Transverse colon (tissue), 4 donors: Measurements from ENCODE around the gene CNPY4. TPM values are rescaled to one million over a fixed set of nuclear protein-coding genes. Genes with fewer than 3 reads are reported as not detected.
A peak's percentile ranks its signal among the peaks of the same experiment; 100 is the strongest.

Experiments used
- DNase-seq: peaks from one replicate; pipeline ENCODE4 v3.0.0-alpha.2; 2019
- H3K27ac ChIP-seq, 4 donors: fragments of 200-600 bp; sonication (generic); 2 replicates each; pipeline ENCODE4 v1.5.1; 2016 to 2018; ENCODE audit warnings: inconsistent platforms in 4 of 4
- H3K27me3 ChIP-seq: fragments of 200-600 bp; sonication (generic); 2 replicates; pipeline ENCODE4 v1.5.1; 2017; ENCODE audit warnings: inconsistent platforms
- H3K36me3 ChIP-seq, 4 donors: fragments of 200-600 bp; sonication (generic); 2 replicates each; pipeline ENCODE4 v1.5.1; 2017 to 2019; ENCODE audit warnings: inconsistent platforms in 4 of 4
- H3K4me1 ChIP-seq, 4 donors: fragments of 200-600 bp; sonication (generic); 2 replicates each; pipeline ENCODE4 v1.5.1; 2017 to 2020; ENCODE audit warnings: inconsistent platforms in 4 of 4
- H3K4me3 ChIP-seq, 4 donors: fragments of 200-600 bp; sonication (generic); 1 replicate in 1 of 4; 2 replicates in 3 of 4; pipeline versions ENCODE4 v1.5.1 to v1.6.1; 2017 to 2019; ENCODE audit warnings: inconsistent platforms in 4 of 4
- H3K9me3 ChIP-seq, 2 donors: fragments of 200-600 bp; sonication (generic); 2 replicates each; pipeline ENCODE4 v1.5.1; 2017 to 2019; ENCODE audit warnings: inconsistent platforms in 2 of 2
- EP300 ChIP-seq: sonication (generic); formaldehyde crosslinking; IDR thresholded peaks from one replicate; pipeline ENCODE4 v1.6.1; 2017; ENCODE audit warnings: antibody characterized with exemption, low read depth
- POLR2A ChIP-seq: fragments of 450-650 bp; IDR thresholded peaks from one replicate; pipeline ENCODE4 v1.6.1; 2016; ENCODE audit warnings: antibody characterized with exemption, mild to moderate bottlenecking, moderate library complexity
- POLR2AphosphoS5 ChIP-seq, 3 donors: sonication (generic); formaldehyde crosslinking; IDR thresholded peaks; one replicate each; pipeline ENCODE4 v1.6.1; 2016; ENCODE audit warnings: antibody characterized with exemption in 3 of 3
- WGBS, 2 donors: methylation state at CpG; one replicate each; pipeline ENCODE4 v1.1.5; 2018; ENCODE audit warnings: low coverage in 1 of 2; 5-methylcytosine and 5-hydroxymethylcytosine counted together
- in situ Hi-C, 4 donors: fragments of 200-750 bp; cut with MboI; loops; one replicate each; pipeline versions ENCODE4 v1.15.0 to v1.15.1; 2017; ENCODE audit warnings: low sequenced_read_pairs in 3 of 4, low pct_ligation_motif_present in 1 of 4, low pct_unique_long_range_greater_than_20kb in 1 of 4
- intact Hi-C: fragments of 100-400 bp; cut with DNase I; formaldehyde crosslinking; loops from one replicate; pipeline ENCODE4 v1.15.1; 2023; ENCODE audit warnings: low total_unique reads
- total RNA-seq, 4 donors: library from RNA; depleted of rRNA; stranded (reverse); fragments of >200 nt; gene quantifications; one replicate each; pipeline ENCODE4 v1.1.0, GENCODE V29; 2016
- TF ChIP-seq, protein P1 (sequence below), 5 experiments: fragments of 200-600 bp in 3 of 5; fragments of 450-650 bp in 2 of 5; sonication (generic) in 3 of 5; IDR thresholded peaks; 1 replicate in 2 of 5; 2 replicates in 3 of 5; pipeline ENCODE4 v1.5.1; 2016 to 2017; ENCODE audit warnings: antibody characterized with exemption in 5 of 5, inconsistent platforms in 3 of 5, mild to moderate bottlenecking in 2 of 5, moderate library complexity in 1 of 5

Gene CNPY4
- total RNA-seq, 4 donors from 2014 or later = 4.9 to 9.4 (median 7.0) TPM

DNA sequence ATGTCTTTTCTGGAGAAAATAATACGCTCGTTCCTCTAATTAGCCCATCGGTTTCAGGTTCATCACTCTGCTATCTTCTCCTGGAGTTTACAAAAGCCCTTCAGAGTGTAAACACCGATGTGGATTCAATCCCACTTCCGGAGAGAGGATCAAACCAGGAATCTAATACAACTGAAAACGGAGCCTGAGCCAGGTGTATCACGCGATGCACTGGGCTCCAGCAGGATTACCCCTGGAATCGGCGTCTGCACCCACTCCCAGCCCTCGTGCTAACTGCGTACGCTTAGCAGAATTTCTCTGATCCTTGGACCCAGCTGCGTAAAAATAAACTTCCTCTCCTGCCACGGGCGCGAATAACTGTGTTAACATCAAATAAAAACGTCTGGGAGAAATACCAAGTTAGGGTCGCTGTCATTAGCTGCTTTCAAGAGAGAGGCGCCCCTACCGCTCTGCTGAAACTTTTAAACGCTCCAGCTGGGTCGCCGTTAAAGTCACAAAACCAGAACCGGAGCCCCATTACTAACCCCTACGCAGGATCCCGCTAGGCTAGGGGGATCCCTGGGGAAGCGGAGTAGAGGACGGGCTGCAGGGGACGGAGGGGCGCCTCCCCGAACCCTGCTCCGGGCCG is 38.4 kb upstream of the CNPY4 start:
- H3K27ac ChIP-seq = peak overlapping the region; percentile 94 to 97 (median 96)
- H3K4me1 ChIP-seq = peaks cover 19 to 55% (median 53%) of the 10 kb centered on the region in 4 donors
- intact Hi-C loops (no loop called here), in situ Hi-C loops (no loop called here)
- H3K9me3 ChIP-seq = no peaks in the 10 kb centered on the region
- no peaks in the 10 kb centered on the region for H3K27me3 ChIP-seq
- H3K36me3 ChIP-seq = peaks cover 0 to 15% (median 5%) of the 10 kb centered on the region in 4 donors
- TF ChIP-seq, protein P1, sequence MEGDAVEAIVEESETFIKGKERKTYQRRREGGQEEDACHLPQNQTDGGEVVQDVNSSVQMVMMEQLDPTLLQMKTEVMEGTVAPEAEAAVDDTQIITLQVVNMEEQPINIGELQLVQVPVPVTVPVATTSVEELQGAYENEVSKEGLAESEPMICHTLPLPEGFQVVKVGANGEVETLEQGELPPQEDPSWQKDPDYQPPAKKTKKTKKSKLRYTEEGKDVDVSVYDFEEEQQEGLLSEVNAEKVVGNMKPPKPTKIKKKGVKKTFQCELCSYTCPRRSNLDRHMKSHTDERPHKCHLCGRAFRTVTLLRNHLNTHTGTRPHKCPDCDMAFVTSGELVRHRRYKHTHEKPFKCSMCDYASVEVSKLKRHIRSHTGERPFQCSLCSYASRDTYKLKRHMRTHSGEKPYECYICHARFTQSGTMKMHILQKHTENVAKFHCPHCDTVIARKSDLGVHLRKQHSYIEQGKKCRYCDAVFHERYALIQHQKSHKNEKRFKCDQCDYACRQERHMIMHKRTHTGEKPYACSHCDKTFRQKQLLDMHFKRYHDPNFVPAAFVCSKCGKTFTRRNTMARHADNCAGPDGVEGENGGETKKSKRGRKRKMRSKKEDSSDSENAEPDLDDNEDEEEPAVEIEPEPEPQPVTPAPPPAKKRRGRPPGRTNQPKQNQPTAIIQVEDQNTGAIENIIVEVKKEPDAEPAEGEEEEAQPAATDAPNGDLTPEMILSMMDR (IDR thresholded peaks at IDR 0.05) = no peak
- TF ChIP-seq EP300 (no peak), POLR2A (no peak), POLR2AphosphoS5 (IDR thresholded peaks at IDR 0.05) (no peak)
- peak overlapping the region; percentile 93 to 99 (median 95) for H3K4me3 ChIP-seq
- no peak for DNase-seq
- 1 to 8% methylated on average over 3 to 34 of the region's 34 CpGs for WGBS, 2 donors

DNA sequence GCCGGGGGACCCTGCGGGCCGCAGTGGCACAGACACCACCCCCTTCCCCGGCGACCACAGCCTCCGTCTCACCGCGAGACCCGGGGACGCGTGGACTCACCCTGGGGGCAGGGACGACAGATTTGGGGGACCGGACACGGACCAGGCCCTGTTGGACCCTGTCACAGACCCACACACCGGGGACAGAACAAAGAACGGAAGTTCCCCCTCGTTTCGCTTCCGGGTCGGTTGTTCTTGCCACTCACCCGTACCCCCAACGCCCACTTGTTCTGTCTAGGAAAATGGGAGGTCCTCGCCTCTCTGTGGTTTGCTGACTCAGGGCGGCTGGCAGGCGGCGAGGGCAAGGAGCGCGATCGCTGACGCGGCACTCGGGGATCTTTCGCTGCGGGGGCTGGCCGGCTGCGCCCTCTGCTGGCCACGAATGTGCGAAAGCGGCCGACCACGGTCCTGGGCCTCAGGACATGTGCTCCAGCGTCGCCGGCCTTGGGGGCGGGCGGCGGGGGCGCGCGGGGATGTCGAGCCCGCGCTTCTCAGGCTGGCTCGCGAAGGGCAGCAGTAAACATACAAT is 37.8 kb upstream of the CNPY4 start, which contains the start of gene ZNF3:
TSS of gene ZNF3 (minus strand) at position 189 of the 568 bp plus-strand sequence. CDS start 4,366 bp downstream, outside the sequence.
- peak; percentile 98 for DNase-seq
- Histone ChIP-seq H3K36me3 (peaks cover 0 to 9% (median 2%) of the 10 kb centered on the region in 4 donors), H3K4me1 (peaks cover 19 to 54% (median 53%) of the 10 kb centered on the region in 4 donors), H3K4me3 (peak within 1 kb of the TSS; percentile 93 to 99 (median 95)), H3K9me3 (no peaks in the 10 kb centered on the region), H3K27ac (peak within 1 kb of the TSS; percentile 94 to 97 (median 96)), H3K27me3 (no peaks in the 10 kb centered on the region)
- intact Hi-C loops (no loop called here), in situ Hi-C loops (no loop called here)
- WGBS, 2 donors = 0% methylated on average over 53 of the region's 55 CpGs; no CpG with 5 or more reads in 1 of the 2 donors
- TF ChIP-seq POLR2AphosphoS5 (IDR thresholded peaks at IDR 0.05) (peak; percentile 69 to 91 (median 88)), POLR2A (peak; percentile 87), EP300 (no peak)
- TF ChIP-seq, protein P1 (IDR thresholded peaks at IDR 0.05) = peak; percentile 87 to 98 (median 95)

- H3K36me3 ChIP-seq = no peaks in the 10 kb centered on the region
- in situ Hi-C loops = no loop called here
- TF ChIP-seq, protein P1 (IDR thresholded peaks at IDR 0.05) = no peak
- TF ChIP-seq POLR2A (no peak), EP300 (no peak), POLR2AphosphoS5 (IDR thresholded peaks at IDR 0.05) (no peak)
These were observed 36.5 kb upstream of the CNPY4 start for GRCh38 chr7:100082978-100083377.

GRCh38 chr7:100085515-100085914 is 33.9 kb upstream of the CNPY4 start:
- in situ Hi-C loops = no loop called here
- Histone ChIP-seq H3K36me3 (no peaks in the 10 kb centered on the region), H3K4me1 (peaks cover 18 to 38% (median 36%) of the 10 kb centered on the region in 4 donors), H3K9me3 (no peaks in the 10 kb centered on the region), H3K4me3 (no peak overlapping the region), H3K27ac (peak overlapping the region; percentile 89 to 93 (median 92)), H3K27me3 (no peaks in the 10 kb centered on the region)
- 60 to 64% methylated on average over 3 of the region's 3 CpGs for WGBS, 2 donors
- intact Hi-C loops = loop anchor here (5.0 kb wide), 1 partner anchor 42 kb away; the partner anchor contains the start of gene MBLAC1
- TF ChIP-seq, protein P1 (IDR thresholded peaks at IDR 0.05) = no peak
- TF ChIP-seq POLR2AphosphoS5 (IDR thresholded peaks at IDR 0.05) (no peak), EP300 (no peak), POLR2A (no peak)
- DNase-seq = no peak

More at GRCh38 chr7:100082978-100083377, 36.5 kb upstream of the CNPY4 start:
- H3K4me1 ChIP-seq = peaks cover 23 to 47% (median 45%) of the 10 kb centered on the region in 4 donors
- H3K9me3 ChIP-seq = no peaks in the 10 kb centered on the region
- 72% methylated on average over 4 of the region's 4 CpGs; no CpG with 5 or more reads in 1 of the 2 donors for WGBS, 2 donors
- no peak overlapping the region for H3K4me3 ChIP-seq
- no peak for DNase-seq
- peak overlapping the region; percentile 94 to 97 (median 96) for H3K27ac ChIP-seq
- H3K27me3 ChIP-seq = no peaks in the 10 kb centered on the region
- intact Hi-C loops = no loop called here
